ENCODE measurements around the gene S1PR3. TPM values are rescaled to one million over a fixed set of nuclear protein-coding genes. Genes with fewer than 3 reads are reported as not detected.

S1PR3 gene
- total and polyA plus RNA-seq, 4 donors = 1.4 to 4.5 (median 2.9) TPM

GRCh38 chr9:88949425-88949824 is 41.8 kb upstream of the S1PR3 start:
- no peaks in the 10 kb centered on the region for H3K27me3 ChIP-seq (ENCODE audit: control insufficient read depth in 4 of 4, insufficient read depth in 4 of 4, low read length in 3 of 4)
- DNase-seq (ENCODE audit: low spot score) = no peak
- WGBS = 26% methylated on average over 9 of the region's 9 CpGs
- H3K27ac ChIP-seq (ENCODE audit: low read depth in 1 of 2, low read length in 2 of 2) = no peak overlapping the region
- no peak overlapping the region for H3K9ac ChIP-seq (ENCODE audit: low read depth in 1 of 2, low read length in 2 of 2)
- no peaks in the 10 kb centered on the region for H3K9me3 ChIP-seq (ENCODE audit: control insufficient read depth in 4 of 4, low read length in 3 of 4)
- no peaks in the 10 kb centered on the region for H3K36me3 ChIP-seq (ENCODE audit: control insufficient read depth in 4 of 4, insufficient read depth in 3 of 4, low read depth in 1 of 4, low read length in 3 of 4)
- no peak overlapping the region for H3K4me3 ChIP-seq (ENCODE audit: low read depth in 1 of 3, low read length in 3 of 3)
- no peaks in the 10 kb centered on the region for H3K4me1 ChIP-seq (ENCODE audit: control insufficient read depth in 4 of 4, insufficient read depth in 4 of 4, low read length in 3 of 4)
- TF ChIP-seq REST (IDR thresholded peaks at IDR 0.05) (no peak), FOXA2 (IDR thresholded peaks at IDR 0.05) (no peak), TAF1 (conservative IDR thresholded peaks at IDR 0.05) (no peak), NR2F2 (IDR thresholded peaks at IDR 0.05) (peak; percentile 39), RXRA (IDR thresholded peaks at IDR 0.05) (no peak)

- 44% methylated on average over 1 of the region's 1 CpG for WGBS
- H3K27me3 ChIP-seq (ENCODE audit: control insufficient read depth in 4 of 4, insufficient read depth in 4 of 4, low read length in 3 of 4) = no peaks in the 10 kb centered on the region
- no peak for TF ChIP-seq EGR1 (IDR thresholded peaks at IDR 0.05; ENCODE audit: low read depth in 2 of 2)
- no peak for TF ChIP-seq GABPA (IDR thresholded peaks at IDR 0.05 in 1 of 2, conservative IDR thresholded peaks at IDR 0.05 in 1 of 2)
- no peak for TF ChIP-seq FOXA2 (IDR thresholded peaks at IDR 0.05)
- TF ChIP-seq ZBTB33 (IDR thresholded peaks at IDR 0.05) = no peak
- TF ChIP-seq JUND (IDR thresholded peaks at IDR 0.05) = no peak
- no peak for TF ChIP-seq RAD21 (IDR thresholded peaks at IDR 0.05)
- no peak for TF ChIP-seq HNF4G (IDR thresholded peaks at IDR 0.05)
- no peak for TF ChIP-seq YY1 (IDR thresholded peaks at IDR 0.05)
- TF ChIP-seq NR2F2 (IDR thresholded peaks at IDR 0.05) = no peak
- H3K4me3 ChIP-seq (ENCODE audit: low read depth in 1 of 3, low read length in 3 of 3) = no peak overlapping the region
- H3K27ac ChIP-seq (ENCODE audit: low read depth in 1 of 2, low read length in 2 of 2) = no peak overlapping the region
- DNase-seq (ENCODE audit: low spot score) = no peak
- H3K36me3 ChIP-seq (ENCODE audit: control insufficient read depth in 4 of 4, insufficient read depth in 3 of 4, low read depth in 1 of 4, low read length in 3 of 4) = no peaks in the 10 kb centered on the region
- H3K9me3 ChIP-seq (ENCODE audit: control insufficient read depth in 4 of 4, low read length in 3 of 4) = no peaks in the 10 kb centered on the region
- no peak overlapping the region for H3K9ac ChIP-seq (ENCODE audit: low read depth in 1 of 2, low read length in 2 of 2)
- no peaks in the 10 kb centered on the region for H3K4me1 ChIP-seq (ENCODE audit: control insufficient read depth in 4 of 4, insufficient read depth in 4 of 4, low read length in 3 of 4)
Measured at GRCh38 chr9:88949961-88950340, 41.3 kb upstream of the S1PR3 start.

- no peak overlapping the region for H3K4me3 ChIP-seq (ENCODE audit: low read depth in 1 of 3, low read length in 3 of 3)
- no peak overlapping the region for H3K27ac ChIP-seq (ENCODE audit: low read depth in 1 of 2, low read length in 2 of 2)
- H3K9me3 ChIP-seq (ENCODE audit: control insufficient read depth in 4 of 4, low read length in 3 of 4) = no peaks in the 10 kb centered on the region
- WGBS = 73% methylated on average over 10 of the region's 10 CpGs
- no peak for DNase-seq (ENCODE audit: low spot score)
- no peaks in the 10 kb centered on the region for H3K27me3 ChIP-seq (ENCODE audit: control insufficient read depth in 4 of 4, insufficient read depth in 4 of 4, low read length in 3 of 4)
- H3K4me1 ChIP-seq (ENCODE audit: control insufficient read depth in 4 of 4, insufficient read depth in 4 of 4, low read length in 3 of 4) = no peaks in the 10 kb centered on the region
- H3K9ac ChIP-seq (ENCODE audit: low read depth in 1 of 2, low read length in 2 of 2) = no peak overlapping the region
- H3K36me3 ChIP-seq (ENCODE audit: control insufficient read depth in 4 of 4, insufficient read depth in 3 of 4, low read depth in 1 of 4, low read length in 3 of 4) = no peaks in the 10 kb centered on the region
- TF ChIP-seq EGR1 (IDR thresholded peaks at IDR 0.05; ENCODE audit: low read depth in 2 of 2) = no peak
- no peak for TF ChIP-seq SP1 (IDR thresholded peaks at IDR 0.05)
- TF ChIP-seq REST (IDR thresholded peaks at IDR 0.05) = no peak
- TF ChIP-seq FOXA2 (IDR thresholded peaks at IDR 0.05) = no peak
- TF ChIP-seq HNF4G (IDR thresholded peaks at IDR 0.05) = no peak
- TF ChIP-seq RXRA (IDR thresholded peaks at IDR 0.05) = no peak
- TF ChIP-seq JUND (IDR thresholded peaks at IDR 0.05) = no peak
- no peak for TF ChIP-seq RAD21 (IDR thresholded peaks at IDR 0.05)
- TF ChIP-seq MAX (IDR thresholded peaks at IDR 0.05) = no peak
- no peak for TF ChIP-seq ATF3 (IDR thresholded peaks at IDR 0.05)
- TF ChIP-seq GABPA (IDR thresholded peaks at IDR 0.05 in 1 of 2, conservative IDR thresholded peaks at IDR 0.05 in 1 of 2) = no peak
- TF ChIP-seq YY1 (IDR thresholded peaks at IDR 0.05) = no peak
Measured at GRCh38 chr9:88950341-88951154, 40.7 kb upstream of the S1PR3 start.
